SK-N-SH (cell line): ENCODE data around the gene TRMT1. TPM values are rescaled to one million over a fixed set of nuclear protein-coding genes. Genes with fewer than 3 reads are reported as not detected.

Source experiments
- CTCF ChIA-PET: fragments of 300-600, 350-600 bp; formaldehyde crosslinking; extraction: SDS; loops from one replicate; lab custom pipeline; 2021; lab: Yijun Ruan, JAX
- POLR2A ChIA-PET: fragments of 350-600 bp; sonication (Branson Sonifier 250); formaldehyde crosslinking; extraction: SDS; loops from one replicate; lab custom pipeline; 2020; ENCODE audit warnings: antibody characterized with exemption, inconsistent platforms; lab: Yijun Ruan, JAX
- DNase-seq: peaks from one replicate; pipeline ENCODE4 v3.0.0; 2012
- H2AFZ ChIP-seq: fragments of 200-600 bp; sonication (generic); 2 replicates; pipeline ENCODE4 v1.8.1; 2016; ENCODE audit warnings: antibody characterized with exemption, mild to moderate bottlenecking, low read depth
- H3F3A ChIP-seq: fragments of 200-600 bp; sonication (generic); replicated peaks from 2 replicates; pipeline ENCODE3; 2016; ENCODE audit warnings: antibody characterized with exemption, mild to moderate bottlenecking; ENCODE audit not compliant: insufficient read depth
- H3K27ac ChIP-seq, 2 experiments: fragments of 200-500 bp in 1 of 2; fragments of 200-600 bp in 1 of 2; sonication (Bioruptor generic) in 1 of 2; sonication (generic), shearing (Covaris generic) in 1 of 2; 2 replicates each; pipeline versions ENCODE4 v1.5.1 to v1.6.1; 2014 to 2016; ENCODE audit warnings: low read depth in 2 of 2, inconsistent platforms in 1 of 2, low read length in 1 of 2, mild to moderate bottlenecking in 1 of 2, mixed read lengths in 1 of 2
- H3K27me3 ChIP-seq: fragments of 200-600 bp; sonication (generic), shearing (Covaris generic); 2 replicates; pipeline ENCODE4 v1.6.1; 2016; ENCODE audit warnings: mixed run types; ENCODE audit not compliant: insufficient read depth
- H3K36me3 ChIP-seq, 2 experiments: fragments of 200-500 bp in 1 of 2; fragments of 200-600 bp in 1 of 2; sonication (Bioruptor generic) in 1 of 2; sonication (generic) in 1 of 2; replicated peaks in 1 of 2; 2 replicates each; pipeline versions ENCODE3 to v1.5.1; 2014 to 2016; ENCODE audit warnings: low read length in 1 of 2, mild to moderate bottlenecking in 1 of 2; ENCODE audit not compliant: insufficient read depth in 2 of 2, control insufficient read depth in 1 of 2
- H3K4me1 ChIP-seq, 2 experiments: fragments of 200-500 bp in 1 of 2; fragments of 200-600 bp in 1 of 2; sonication (Bioruptor generic) in 1 of 2; sonication (generic), shearing (Covaris generic) in 1 of 2; 2 replicates each; pipeline versions ENCODE4 v1.5.1 to v1.6.1; 2014 to 2016; ENCODE audit warnings: low read depth in 1 of 2, low read length in 1 of 2, mixed run types in 1 of 2; ENCODE audit not compliant: insufficient read depth in 2 of 2, control insufficient read depth in 1 of 2
- H3K4me2 ChIP-seq: fragments of 200-600 bp; sonication (generic), shearing (Covaris generic); 2 replicates; pipeline ENCODE4 v1.6.1; 2017; ENCODE audit warnings: mixed run types
- H3K4me3 ChIP-seq, 2 experiments: fragments of 200-500 bp in 1 of 2; fragments of 200-600 bp in 1 of 2; sonication (Bioruptor generic) in 1 of 2; sonication (generic), shearing (Covaris generic) in 1 of 2; 2 replicates each; pipeline versions ENCODE4 v1.5.1 to v1.8.1; 2014 to 2016; ENCODE audit warnings: low read depth in 2 of 2, inconsistent platforms in 1 of 2, low read length in 1 of 2, mild to moderate bottlenecking in 1 of 2, mixed read lengths in 1 of 2, moderate library complexity in 1 of 2
- H3K79me2 ChIP-seq: fragments of 200-600 bp; sonication (generic); 2 replicates; pipeline ENCODE4 v1.8.1; 2017; ENCODE audit warnings: mild to moderate bottlenecking; ENCODE audit not compliant: insufficient read depth
- H3K9ac ChIP-seq: fragments of 200-600 bp; sonication (generic); 2 replicates; pipeline ENCODE4 v1.6.1; 2017; ENCODE audit warnings: mixed run types
- H3K9me2 ChIP-seq: fragments of 200-600 bp; sonication (generic); 2 replicates; pipeline ENCODE4 v1.6.1; 2017; ENCODE audit warnings: mixed run types
- H3K9me3 ChIP-seq: fragments of 200-600 bp; sonication (generic); 2 replicates; pipeline ENCODE4 v1.6.1; 2017; ENCODE audit warnings: mixed run types, mild to moderate bottlenecking, moderate library complexity
- H4K20me1 ChIP-seq: fragments of 200-600 bp; sonication (generic); 2 replicates; pipeline ENCODE4 v1.6.1; 2017; ENCODE audit warnings: mild to moderate bottlenecking, mixed run types; ENCODE audit not compliant: insufficient read depth
- CHD2 ChIP-seq: fragments of 150-350 bp; IDR thresholded peaks from 2 replicates; pipeline ENCODE4 v1.6.1; 2018; ENCODE audit warnings: low read length; ENCODE audit not compliant: partially characterized antibody
- FOXJ3 ChIP-seq: sonication (generic); formaldehyde crosslinking; IDR thresholded peaks from 2 replicates; pipeline ENCODE4 v1.5.1; 2020; ENCODE audit warnings: mild to moderate bottlenecking, missing genetic modification reagents
- FOXM1 ChIP-seq: IDR thresholded peaks from 2 replicates; pipeline ENCODE4 v1.4.0; 2012; ENCODE audit warnings: low read depth, mild to moderate bottlenecking
- GABPA ChIP-seq: IDR thresholded peaks from 2 replicates; pipeline ENCODE4 v1.4.0; 2012; ENCODE audit warnings: low read depth, mild to moderate bottlenecking
- GATA2 ChIP-seq: sonication (generic); formaldehyde crosslinking; IDR thresholded peaks from 2 replicates; pipeline ENCODE4 v1.5.0; 2020; ENCODE audit warnings: mild to moderate bottlenecking, missing genetic modification reagents
- JUND ChIP-seq: IDR thresholded peaks from 2 replicates; pipeline ENCODE4 v1.4.0; 2012
- NRF1 ChIP-seq: IDR thresholded peaks from 2 replicates; pipeline ENCODE4 v1.6.1; 2012; ENCODE audit warnings: low read depth, mild to moderate bottlenecking, low read length
- RAD21 ChIP-seq: IDR thresholded peaks from 2 replicates; pipeline ENCODE4 v1.6.1; 2012; ENCODE audit warnings: mild to moderate bottlenecking, low read length
- RFX5 ChIP-seq: IDR thresholded peaks from 2 replicates; pipeline ENCODE4 v1.6.1; 2012; ENCODE audit warnings: mild to moderate bottlenecking, improper control_type of control experiment, low read length
- SMC3 ChIP-seq: IDR thresholded peaks from 2 replicates; pipeline ENCODE4 v1.6.1; 2012; ENCODE audit warnings: low read depth, low read length, improper control_type of control experiment
- TCF12 ChIP-seq: IDR thresholded peaks from 2 replicates; pipeline ENCODE4 v1.4.0; 2012
- YY1 ChIP-seq: IDR thresholded peaks from 2 replicates; pipeline ENCODE4 v1.4.0; 2012; ENCODE audit warnings: low read depth, mild to moderate bottlenecking
- WGBS: methylation state at CpG from one replicate; pipeline ENCODE4 v1.1.6; 2017; ENCODE audit warnings: low lambda C conversion rate; 5-methylcytosine and 5-hydroxymethylcytosine counted together
- polyA plus RNA-seq, 3 experiments: library from polyadenylated mRNA; depleted of rRNA; stranded (reverse); fragments of >200 nt; gene quantifications; 2 replicates each; pipeline ENCODE4 v1.2.3, GENCODE V29; 2012
- TF ChIP-seq, protein P1 (sequence below): fragments of 150-350 bp; IDR thresholded peaks from 2 replicates; pipeline ENCODE4 v1.6.1; 2016; ENCODE audit warnings: mild to moderate bottlenecking, low read depth, low read length
- TF ChIP-seq, protein P2 (sequence below): IDR thresholded peaks from 2 replicates; pipeline ENCODE4; 2012
- TF ChIP-seq, protein P3 (sequence below): IDR thresholded peaks from 2 replicates; pipeline ENCODE4 v1.4.0; 2012; ENCODE audit warnings: low read depth, borderline replicate concordance
- TF ChIP-seq, protein P4 (sequence below): IDR thresholded peaks from 2 replicates; pipeline ENCODE4 v1.6.1; 2012; ENCODE audit warnings: mild to moderate bottlenecking, low read depth, low read length, moderate library complexity

Gene TRMT1
- polyA plus RNA-seq, 1 of the 3 experiments (the other 2 are of a cell fraction) = 64.9 TPM

DNA sequence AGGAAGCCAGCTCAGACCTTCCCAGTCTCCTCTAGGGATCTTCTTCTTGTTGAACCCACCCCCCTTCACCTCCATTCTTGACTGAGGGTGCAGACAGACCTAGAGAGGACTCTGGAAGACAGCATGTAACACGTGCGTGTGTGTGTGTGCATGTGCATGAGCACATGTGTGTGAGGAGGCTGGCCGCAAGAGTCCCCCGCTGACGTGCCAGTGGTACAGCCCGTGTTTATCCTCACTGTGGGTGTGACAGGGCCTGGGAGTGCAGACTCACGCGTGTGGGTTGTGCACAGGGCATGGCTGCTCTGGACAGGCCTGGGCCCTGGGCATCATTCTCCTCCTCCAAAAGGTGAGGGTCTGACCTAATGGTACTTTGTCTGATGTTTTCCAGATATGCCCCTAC lies 40.2 kb downstream of the TRMT1 start:
- H3K4me3 ChIP-seq = no peak overlapping the region
- ChIA-PET CTCF (interaction anchor here (0.9 to 35.2 kb wide), 5 partner anchors 16 to 111 kb away, joined by 3 to 506 read pairs (median 26); no protein-coding TSS in a partner anchor), POLR2A (interaction anchor here (1.0 to 2.4 kb wide), 2 partner anchors 21 to 107 kb away, joined by 3 to 9 read pairs; partner anchors contain the start of gene DAND5)
- H3K27ac ChIP-seq = peak overlapping the region in 1 of 2 experiments; percentile 91; a peak in 2 of 4 replicates
- no peak for TF ChIP-seq SMC3
- TF ChIP-seq FOXJ3 (CRISPR knock-in tag) = no peak
- no peak for TF ChIP-seq RFX5
- TF ChIP-seq, protein P1, sequence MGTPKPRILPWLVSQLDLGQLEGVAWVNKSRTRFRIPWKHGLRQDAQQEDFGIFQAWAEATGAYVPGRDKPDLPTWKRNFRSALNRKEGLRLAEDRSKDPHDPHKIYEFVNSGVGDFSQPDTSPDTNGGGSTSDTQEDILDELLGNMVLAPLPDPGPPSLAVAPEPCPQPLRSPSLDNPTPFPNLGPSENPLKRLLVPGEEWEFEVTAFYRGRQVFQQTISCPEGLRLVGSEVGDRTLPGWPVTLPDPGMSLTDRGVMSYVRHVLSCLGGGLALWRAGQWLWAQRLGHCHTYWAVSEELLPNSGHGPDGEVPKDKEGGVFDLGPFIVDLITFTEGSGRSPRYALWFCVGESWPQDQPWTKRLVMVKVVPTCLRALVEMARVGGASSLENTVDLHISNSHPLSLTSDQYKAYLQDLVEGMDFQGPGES = no peak
- TF ChIP-seq YY1 = no peak
- TF ChIP-seq GATA2 (CRISPR knock-in tag) = no peak
- no peak for TF ChIP-seq TCF12
- TF ChIP-seq FOXM1 = no peak
- TF ChIP-seq RAD21 = no peak
- TF ChIP-seq, protein P2, sequence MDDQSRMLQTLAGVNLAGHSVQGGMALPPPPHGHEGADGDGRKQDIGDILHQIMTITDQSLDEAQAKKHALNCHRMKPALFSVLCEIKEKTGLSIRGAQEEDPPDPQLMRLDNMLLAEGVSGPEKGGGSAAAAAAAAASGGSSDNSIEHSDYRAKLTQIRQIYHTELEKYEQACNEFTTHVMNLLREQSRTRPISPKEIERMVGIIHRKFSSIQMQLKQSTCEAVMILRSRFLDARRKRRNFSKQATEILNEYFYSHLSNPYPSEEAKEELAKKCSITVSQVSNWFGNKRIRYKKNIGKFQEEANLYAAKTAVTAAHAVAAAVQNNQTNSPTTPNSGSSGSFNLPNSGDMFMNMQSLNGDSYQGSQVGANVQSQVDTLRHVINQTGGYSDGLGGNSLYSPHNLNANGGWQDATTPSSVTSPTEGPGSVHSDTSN = no peak
- no peak for TF ChIP-seq NRF1
- TF ChIP-seq, protein P3, sequence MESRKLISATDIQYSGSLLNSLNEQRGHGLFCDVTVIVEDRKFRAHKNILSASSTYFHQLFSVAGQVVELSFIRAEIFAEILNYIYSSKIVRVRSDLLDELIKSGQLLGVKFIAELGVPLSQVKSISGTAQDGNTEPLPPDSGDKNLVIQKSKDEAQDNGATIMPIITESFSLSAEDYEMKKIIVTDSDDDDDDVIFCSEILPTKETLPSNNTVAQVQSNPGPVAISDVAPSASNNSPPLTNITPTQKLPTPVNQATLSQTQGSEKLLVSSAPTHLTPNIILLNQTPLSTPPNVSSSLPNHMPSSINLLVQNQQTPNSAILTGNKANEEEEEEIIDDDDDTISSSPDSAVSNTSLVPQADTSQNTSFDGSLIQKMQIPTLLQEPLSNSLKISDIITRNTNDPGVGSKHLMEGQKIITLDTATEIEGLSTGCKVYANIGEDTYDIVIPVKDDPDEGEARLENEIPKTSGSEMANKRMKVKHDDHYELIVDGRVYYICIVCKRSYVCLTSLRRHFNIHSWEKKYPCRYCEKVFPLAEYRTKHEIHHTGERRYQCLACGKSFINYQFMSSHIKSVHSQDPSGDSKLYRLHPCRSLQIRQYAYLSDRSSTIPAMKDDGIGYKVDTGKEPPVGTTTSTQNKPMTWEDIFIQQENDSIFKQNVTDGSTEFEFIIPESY = no peak
- H3K27me3 ChIP-seq = no peaks in the 10 kb centered on the region
- peaks cover 13 to 24% of the 10 kb centered on the region in 2 experiments for H3K36me3 ChIP-seq
- 95% methylated on average over 4 of the region's 8 CpGs for WGBS
- no peak overlapping the region for H3K4me2 ChIP-seq
- no peaks in the 10 kb centered on the region for H3F3A ChIP-seq
- H3K9me2 ChIP-seq = no peaks in the 10 kb centered on the region
- no peaks in the 10 kb centered on the region for H3K9me3 ChIP-seq
- no peak for DNase-seq
- H3K79me2 ChIP-seq = no peaks in the 10 kb centered on the region
- H3K9ac ChIP-seq = no peak overlapping the region
- H3K4me1 ChIP-seq = peaks cover 10 to 62% of the 10 kb centered on the region in 2 experiments; a peak in 3 of 4 replicates
- H2AFZ ChIP-seq = no peak overlapping the region
- no peaks in the 10 kb centered on the region for H4K20me1 ChIP-seq

DNA sequence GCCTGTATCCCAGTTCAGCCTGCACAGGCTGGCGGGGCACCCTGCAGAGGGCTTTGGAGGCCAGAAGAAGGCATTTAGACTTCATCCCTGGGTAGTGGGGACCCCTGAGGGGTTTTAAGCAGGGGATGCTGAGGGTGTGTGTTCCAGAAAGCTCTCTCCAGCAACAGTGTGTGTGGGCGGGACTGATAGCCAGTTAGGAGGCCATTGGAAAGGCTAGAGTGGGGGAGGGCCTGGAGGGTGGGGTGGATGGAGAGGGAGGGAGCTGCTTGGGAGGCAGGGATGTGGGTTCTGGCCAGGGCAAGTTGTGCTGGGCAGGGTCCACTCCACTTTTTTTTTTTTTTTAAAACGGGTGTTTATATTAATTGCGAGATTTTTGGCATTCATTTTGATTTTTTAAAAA lies 42.2 kb downstream of the TRMT1 start:
- Histone ChIP-seq H3K9me3 (no peaks in the 10 kb centered on the region), H3K4me3 (no peak overlapping the region), H4K20me1 (no peaks in the 10 kb centered on the region), H3K4me1 (peaks cover 6 to 76% of the 10 kb centered on the region in 2 experiments; a peak in 3 of 4 replicates), H3K9ac (no peak overlapping the region), H3K36me3 (peaks cover 3 to 24% of the 10 kb centered on the region in 2 experiments), H3K27me3 (no peaks in the 10 kb centered on the region), H3K27ac (no peak overlapping the region; a peak in 1 of 4 replicates), H2AFZ (no peak overlapping the region), H3K9me2 (no peaks in the 10 kb centered on the region), H3K79me2 (no peaks in the 10 kb centered on the region), H3K4me2 (no peak overlapping the region)
- ChIA-PET CTCF (interaction anchor here (0.7 to 35.2 kb wide), 6 partner anchors 10 to 109 kb away, joined by 3 to 506 read pairs (median 7); no protein-coding TSS in a partner anchor), POLR2A (interaction anchor here (0.7 kb wide), 1 partner anchor 89 kb away, joined by 3 read pairs; no protein-coding TSS in a partner anchor)
- WGBS = 84% methylated on average over 4 of the region's 4 CpGs
- DNase-seq = no peak
- TF ChIP-seq FOXM1 = no peak
- TF ChIP-seq, protein P4, sequence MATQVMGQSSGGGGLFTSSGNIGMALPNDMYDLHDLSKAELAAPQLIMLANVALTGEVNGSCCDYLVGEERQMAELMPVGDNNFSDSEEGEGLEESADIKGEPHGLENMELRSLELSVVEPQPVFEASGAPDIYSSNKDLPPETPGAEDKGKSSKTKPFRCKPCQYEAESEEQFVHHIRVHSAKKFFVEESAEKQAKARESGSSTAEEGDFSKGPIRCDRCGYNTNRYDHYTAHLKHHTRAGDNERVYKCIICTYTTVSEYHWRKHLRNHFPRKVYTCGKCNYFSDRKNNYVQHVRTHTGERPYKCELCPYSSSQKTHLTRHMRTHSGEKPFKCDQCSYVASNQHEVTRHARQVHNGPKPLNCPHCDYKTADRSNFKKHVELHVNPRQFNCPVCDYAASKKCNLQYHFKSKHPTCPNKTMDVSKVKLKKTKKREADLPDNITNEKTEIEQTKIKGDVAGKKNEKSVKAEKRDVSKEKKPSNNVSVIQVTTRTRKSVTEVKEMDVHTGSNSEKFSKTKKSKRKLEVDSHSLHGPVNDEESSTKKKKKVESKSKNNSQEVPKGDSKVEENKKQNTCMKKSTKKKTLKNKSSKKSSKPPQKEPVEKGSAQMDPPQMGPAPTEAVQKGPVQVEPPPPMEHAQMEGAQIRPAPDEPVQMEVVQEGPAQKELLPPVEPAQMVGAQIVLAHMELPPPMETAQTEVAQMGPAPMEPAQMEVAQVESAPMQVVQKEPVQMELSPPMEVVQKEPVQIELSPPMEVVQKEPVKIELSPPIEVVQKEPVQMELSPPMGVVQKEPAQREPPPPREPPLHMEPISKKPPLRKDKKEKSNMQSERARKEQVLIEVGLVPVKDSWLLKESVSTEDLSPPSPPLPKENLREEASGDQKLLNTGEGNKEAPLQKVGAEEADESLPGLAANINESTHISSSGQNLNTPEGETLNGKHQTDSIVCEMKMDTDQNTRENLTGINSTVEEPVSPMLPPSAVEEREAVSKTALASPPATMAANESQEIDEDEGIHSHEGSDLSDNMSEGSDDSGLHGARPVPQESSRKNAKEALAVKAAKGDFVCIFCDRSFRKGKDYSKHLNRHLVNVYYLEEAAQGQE = no peak
- TF ChIP-seq RFX5 = no peak
- TF ChIP-seq GABPA = no peak
- TF ChIP-seq JUND = no peak
- no peak for TF ChIP-seq CHD2
- TF ChIP-seq, protein P3 = no peak
- TF ChIP-seq, all 33 proteins: peak for 0
- no peaks in the 10 kb centered on the region for H3F3A ChIP-seq
